Effector memory CD4-positive, alpha-beta T cell (primary cell): ENCODE results near the gene SNPH.
"Not testable (repeated sequence)": the region's sequence is repeated elsewhere in the genome, so short reads cannot be mapped to it uniquely, and the experiment has no call there.

Experiments
- DNase-seq, 3 donors: peaks; one replicate each; pipeline ENCODE4 v3.0.0-alpha.2; 2020
- H3K27ac ChIP-seq: 2 replicates; pipeline ENCODE4 v1.7.0; 2013; ENCODE audit warnings: mild to moderate bottlenecking, low read length, moderate library complexity; ENCODE audit not compliant: insufficient read depth, poor library complexity, severe bottlenecking
- H3K27me3 ChIP-seq: replicated peaks from 2 replicates; pipeline ENCODE4 v1.7.0; 2013; ENCODE audit warnings: mild to moderate bottlenecking, low read length; ENCODE audit not compliant: insufficient read depth, control insufficient read depth, poor library complexity, severe bottlenecking
- H3K36me3 ChIP-seq: 2 replicates; pipeline ENCODE4 v1.7.0; 2013; ENCODE audit warnings: mild to moderate bottlenecking, low read length, moderate library complexity; ENCODE audit not compliant: control insufficient read depth, insufficient read depth
- H3K4me1 ChIP-seq: 2 replicates; pipeline ENCODE4 v1.7.0; 2013; ENCODE audit warnings: low read length, mild to moderate bottlenecking; ENCODE audit not compliant: control insufficient read depth, insufficient read depth, poor library complexity, severe bottlenecking
- H3K4me3 ChIP-seq: 2 replicates; pipeline ENCODE4 v1.7.0; 2013; ENCODE audit warnings: low read length, low read depth, mild to moderate bottlenecking; ENCODE audit not compliant: insufficient read depth, poor library complexity, severe bottlenecking
- H3K9me3 ChIP-seq: 2 replicates; pipeline ENCODE4 v1.7.0; 2013; ENCODE audit warnings: mild to moderate bottlenecking, low read length, moderate library complexity; ENCODE audit not compliant: control insufficient read depth

The SNPH gene

DNA sequence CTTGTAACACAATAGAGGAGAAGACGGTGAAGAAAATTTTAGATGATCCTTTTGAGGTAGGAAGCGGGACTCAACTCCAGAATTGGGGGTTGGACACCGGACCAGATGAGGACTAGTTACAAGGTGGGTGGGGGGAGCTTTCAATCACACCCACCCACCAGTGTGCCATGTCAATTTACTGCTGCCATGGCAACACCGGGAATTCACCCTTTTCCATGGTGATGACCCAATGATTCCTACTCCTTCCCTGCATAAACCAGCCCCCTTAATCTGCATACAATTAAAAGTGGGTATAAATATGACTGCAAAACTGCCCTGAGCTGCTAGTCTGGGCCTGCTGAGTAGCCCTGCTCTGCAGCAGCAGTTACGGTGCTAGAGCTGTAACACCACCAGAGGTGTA, 25.5 kb upstream of the SNPH start:
- H3K36me3 ChIP-seq: no peaks in the 10 kb centered on the region
- H3K27ac ChIP-seq: no peak overlapping the region
- DNase-seq: no peak
- H3K4me3 ChIP-seq: no peak overlapping the region
- no peaks in the 10 kb centered on the region for H3K27me3 ChIP-seq
- no peaks in the 10 kb centered on the region for H3K4me1 ChIP-seq
- no peaks in the 10 kb centered on the region for H3K9me3 ChIP-seq

DNA sequence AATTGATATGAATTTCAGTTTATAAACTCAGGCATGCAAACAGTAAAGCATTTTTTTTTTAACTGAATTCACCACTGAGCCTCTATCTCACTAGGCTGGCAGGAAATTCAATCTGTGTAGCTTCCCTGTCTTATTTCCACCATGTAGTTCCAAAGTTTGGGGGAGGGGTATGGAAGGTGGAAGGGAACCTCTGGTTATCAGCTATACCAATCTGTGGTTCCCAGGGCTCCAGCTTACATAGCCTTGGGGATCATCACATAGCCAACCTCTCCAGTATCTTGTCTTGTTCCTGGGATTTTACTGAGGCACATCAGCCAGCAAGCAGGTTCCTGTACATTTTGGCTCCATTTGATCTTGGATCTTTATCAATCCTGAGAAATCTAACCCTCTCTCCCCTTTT, 24.6 kb upstream of the SNPH start:
- Histone ChIP-seq H3K4me3 (no peak overlapping the region), H3K9me3 (no peaks in the 10 kb centered on the region), H3K36me3 (no peaks in the 10 kb centered on the region), H3K4me1 (no peaks in the 10 kb centered on the region), H3K27me3 (no peaks in the 10 kb centered on the region), H3K27ac (no peak overlapping the region)
- DNase-seq: no peak

- H3K27ac ChIP-seq: no peak overlapping the region
- H3K36me3 ChIP-seq: no peaks in the 10 kb centered on the region
- H3K4me1 ChIP-seq: no peaks in the 10 kb centered on the region
- DNase-seq: no peak
- H3K9me3 ChIP-seq: no peaks in the 10 kb centered on the region
- H3K27me3 ChIP-seq: no peaks in the 10 kb centered on the region
- no peak overlapping the region for H3K4me3 ChIP-seq
These were observed 24.0 kb upstream of the SNPH start for GRCh38 chr20:1242099-1242498.

GRCh38 chr20:1242530-1242929, 23.6 kb upstream of the SNPH start:
- H3K27ac ChIP-seq: no peak overlapping the region
- H3K4me3 ChIP-seq: no peak overlapping the region
- no peaks in the 10 kb centered on the region for H3K36me3 ChIP-seq
- no peak for DNase-seq
- no peaks in the 10 kb centered on the region for H3K9me3 ChIP-seq
- no peaks in the 10 kb centered on the region for H3K27me3 ChIP-seq
- no peaks in the 10 kb centered on the region for H3K4me1 ChIP-seq

- H3K4me1 ChIP-seq: no peaks in the 10 kb centered on the region
- no peak for DNase-seq
- no peak overlapping the region for H3K4me3 ChIP-seq
- H3K9me3 ChIP-seq: no peaks in the 10 kb centered on the region
- no peaks in the 10 kb centered on the region for H3K27me3 ChIP-seq
- H3K27ac ChIP-seq: no peak overlapping the region
- H3K36me3 ChIP-seq: no peaks in the 10 kb centered on the region
These were observed 20.5 kb upstream of the SNPH start for GRCh38 chr20:1245578-1245977.

DNA sequence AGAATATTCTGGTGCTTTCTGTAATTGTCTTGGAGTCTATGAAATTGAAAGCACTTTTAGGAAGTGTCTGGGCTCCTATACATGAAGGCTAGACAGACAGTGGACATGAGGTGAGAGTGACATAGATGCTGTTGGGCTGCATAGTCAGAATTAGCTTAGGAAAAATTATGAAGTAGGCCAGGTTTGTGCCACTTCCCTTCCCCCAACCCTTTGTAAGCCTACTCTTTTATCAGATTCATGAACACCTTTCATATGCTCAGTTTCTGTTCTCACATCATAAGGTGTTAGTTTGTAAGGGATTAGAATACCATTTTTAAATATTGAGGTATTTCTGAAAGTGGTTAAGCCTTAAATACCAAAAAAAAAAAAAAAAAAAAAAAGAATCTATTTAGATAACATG, 18.4 kb upstream of the SNPH start:
- Histone ChIP-seq H3K9me3 (no peaks in the 10 kb centered on the region), H3K4me3 (no peak overlapping the region), H3K27ac (no peak overlapping the region), H3K4me1 (no peaks in the 10 kb centered on the region), H3K27me3 (no peaks in the 10 kb centered on the region), H3K36me3 (no peaks in the 10 kb centered on the region)
- no peak for DNase-seq

DNA sequence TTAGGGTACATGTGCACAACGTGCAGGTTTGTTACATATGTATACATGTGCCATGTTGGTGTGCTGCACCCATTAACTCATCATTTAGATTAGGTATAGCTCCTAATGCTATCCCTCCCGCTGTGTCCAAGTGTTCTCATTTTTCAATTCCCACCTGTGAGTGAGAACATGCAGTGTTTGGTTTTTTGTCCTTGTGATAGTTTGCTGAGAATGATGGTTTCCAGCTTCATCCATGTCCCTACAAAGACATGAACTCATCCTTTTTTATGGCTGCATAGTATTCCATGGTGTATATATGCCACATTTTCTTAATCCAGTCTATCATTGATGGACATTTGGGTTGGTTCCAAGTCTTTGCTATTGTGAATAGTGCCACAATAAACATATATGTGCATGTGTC, 15.8 kb upstream of the SNPH start:
- DNase-seq: not testable (repeated sequence)

DNA sequence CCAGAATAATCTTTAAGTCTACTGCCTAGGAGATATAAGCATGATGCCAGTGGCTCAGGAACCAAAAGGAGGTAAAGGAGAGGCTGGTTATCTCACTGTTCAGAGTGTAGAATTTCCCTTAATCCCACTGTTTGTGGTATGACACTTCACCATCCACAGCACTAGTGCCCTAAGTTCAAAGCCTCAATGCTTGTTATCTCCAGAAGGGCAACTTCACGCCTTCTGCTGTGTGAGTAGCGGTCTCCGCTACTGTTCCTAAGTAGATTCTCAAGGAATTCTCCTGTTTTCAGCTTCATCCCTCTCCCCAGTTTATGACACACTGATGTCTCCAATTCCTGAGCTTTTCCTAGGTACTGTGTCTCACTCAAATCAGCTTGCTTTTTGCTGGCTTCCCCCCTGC, 13.7 kb upstream of the SNPH start:
- no peak overlapping the region for H3K4me3 ChIP-seq
- H3K4me1 ChIP-seq: no peaks in the 10 kb centered on the region
- no peak overlapping the region for H3K27ac ChIP-seq
- no peaks in the 10 kb centered on the region for H3K36me3 ChIP-seq
- DNase-seq: no peak
- no peaks in the 10 kb centered on the region for H3K27me3 ChIP-seq
- H3K9me3 ChIP-seq: no peaks in the 10 kb centered on the region

More for the DNA sequence above, 15.8 kb upstream of the SNPH start:
- not testable (repeated sequence) for H3K36me3 ChIP-seq, H3K4me3 ChIP-seq, H3K9me3 ChIP-seq, H3K27me3 ChIP-seq, H3K27ac ChIP-seq, H3K4me1 ChIP-seq

DNA sequence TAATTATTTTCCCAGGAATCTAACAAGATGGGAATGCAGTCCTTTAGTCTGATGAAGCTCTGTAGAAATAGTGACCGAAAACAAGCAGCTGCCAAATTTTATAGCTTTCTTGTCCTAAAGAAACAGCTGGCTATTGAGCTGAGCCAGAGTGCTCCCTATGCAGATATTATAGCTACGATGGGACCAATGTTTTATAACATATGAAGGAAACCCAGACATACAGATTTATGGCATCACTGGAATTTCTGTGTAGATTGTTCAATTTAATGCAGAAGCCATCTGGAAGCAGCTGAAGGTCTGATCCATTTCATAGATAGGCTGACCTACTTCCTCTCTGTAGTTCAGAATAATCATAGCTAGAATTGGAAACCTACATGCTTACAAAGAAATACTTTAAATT, 11.8 kb upstream of the SNPH start:
- H3K4me3 ChIP-seq: no peak overlapping the region
- no peaks in the 10 kb centered on the region for H3K4me1 ChIP-seq
- no peak overlapping the region for H3K27ac ChIP-seq
- no peaks in the 10 kb centered on the region for H3K9me3 ChIP-seq
- no peaks in the 10 kb centered on the region for H3K27me3 ChIP-seq
- DNase-seq: no peak
- no peaks in the 10 kb centered on the region for H3K36me3 ChIP-seq

GRCh38 chr20:1255675-1256074, 10.4 kb upstream of the SNPH start:
- Histone ChIP-seq H3K4me1 (no peaks in the 10 kb centered on the region), H3K4me3 (no peak overlapping the region), H3K36me3 (no peaks in the 10 kb centered on the region), H3K9me3 (no peaks in the 10 kb centered on the region), H3K27ac (no peak overlapping the region), H3K27me3 (no peaks in the 10 kb centered on the region)
- DNase-seq: no peak

- H3K36me3 ChIP-seq: no peaks in the 10 kb centered on the region
- no peaks in the 10 kb centered on the region for H3K27me3 ChIP-seq
- peaks cover 16% of the 10 kb centered on the region for H3K4me1 ChIP-seq
- H3K9me3 ChIP-seq: no peaks in the 10 kb centered on the region
- no peak overlapping the region for H3K27ac ChIP-seq
- DNase-seq: no peak
- H3K4me3 ChIP-seq: no peak overlapping the region
These were observed 2.2 kb upstream of the SNPH start for GRCh38 chr20:1263853-1264252.
